GM23248 (cell line): ENCODE measurements around the gene RBP4. TPM values are rescaled to one million over a fixed set of nuclear protein-coding genes. Genes with fewer than 3 reads are reported as not detected.

Experiments
- DNase-seq: peaks from one replicate; pipeline ENCODE4 v3.0.0-alpha.2; 2015
- H2AFZ ChIP-seq: fragments of 200-600 bp; sonication (generic); 2 replicates; pipeline ENCODE4 v1.6.1; 2016; ENCODE audit warnings: antibody characterized with exemption
- H3F3A ChIP-seq: fragments of 200-600 bp; sonication (generic); 2 replicates; pipeline ENCODE4 v1.6.1; 2016; ENCODE audit warnings: mild to moderate bottlenecking, antibody characterized with exemption, mixed run types; ENCODE audit not compliant: insufficient read depth
- H3K27ac ChIP-seq: fragments of 200-600 bp; sonication (generic); 2 replicates; pipeline ENCODE4 v1.5.1; 2016; ENCODE audit warnings: mild to moderate bottlenecking
- H3K27me3 ChIP-seq: fragments of 200-600 bp; sonication (generic); replicated peaks from 2 replicates; pipeline ENCODE4 v1.6.1; 2016; ENCODE audit warnings: mild to moderate bottlenecking; ENCODE audit not compliant: insufficient read depth
- H3K36me3 ChIP-seq: fragments of 200-600 bp; sonication (generic); 2 replicates; pipeline ENCODE4 v1.6.1; 2016; ENCODE audit warnings: low read depth, mild to moderate bottlenecking
- H3K4me1 ChIP-seq: fragments of 200-600 bp; sonication (generic); 2 replicates; pipeline ENCODE4 v1.6.1; 2016; ENCODE audit warnings: mild to moderate bottlenecking; ENCODE audit not compliant: insufficient read depth
- H3K4me2 ChIP-seq: fragments of 200-600 bp; sonication (generic); one replicate; pipeline ENCODE4 v1.6.1; 2016; ENCODE audit warnings: mild to moderate bottlenecking; ENCODE audit not compliant: unreplicated experiment
- H3K4me3 ChIP-seq: fragments of 200-600 bp; sonication (generic); 2 replicates; pipeline ENCODE4 v1.5.1; 2016; ENCODE audit warnings: mild to moderate bottlenecking
- H3K79me2 ChIP-seq: fragments of 200-600 bp; sonication (generic); 2 replicates; pipeline ENCODE4 v1.6.1; 2016; ENCODE audit warnings: mild to moderate bottlenecking; ENCODE audit not compliant: insufficient read depth
- H3K9ac ChIP-seq: fragments of 200-600 bp; sonication (generic); 2 replicates; pipeline ENCODE4 v1.6.1; 2016; ENCODE audit warnings: mild to moderate bottlenecking
- H3K9me2 ChIP-seq: fragments of 200-600 bp; sonication (generic); 2 replicates; pipeline ENCODE4 v1.6.1; 2016; ENCODE audit warnings: mixed run types, mild to moderate bottlenecking, moderate library complexity; ENCODE audit not compliant: insufficient read depth
- H3K9me3 ChIP-seq: fragments of 200-600 bp; sonication (generic); one replicate; pipeline ENCODE4 v1.6.1; 2017; ENCODE audit warnings: low read depth
- H4K20me1 ChIP-seq: fragments of 200-600 bp; sonication (generic); 2 replicates; pipeline ENCODE4 v1.6.0; 2016; ENCODE audit not compliant: insufficient read depth
- EZH2 ChIP-seq: fragments of 200-600 bp; sonication (generic); IDR thresholded peaks from 2 replicates; pipeline ENCODE4 v1.6.1; 2018; ENCODE audit warnings: antibody characterized with exemption, mild to moderate bottlenecking; ENCODE audit not compliant: insufficient read depth, poor library complexity, severe bottlenecking
- EZH2phosphoT487 ChIP-seq: fragments of 200-600 bp; sonication (generic); IDR thresholded peaks from 2 replicates; pipeline ENCODE4 v1.6.1; 2018; ENCODE audit warnings: antibody characterized with exemption, moderate library complexity, mild to moderate bottlenecking, low read depth; ENCODE audit not compliant: insufficient read depth
- whole genome bisulfite sequencing, 2 experiments: methylation state at CpG; one replicate each; pipeline ENCODE4 v1.1.6; 2015 to 2017; ENCODE audit warnings: low lambda C conversion rate in 2 of 2, low coverage in 1 of 2; ENCODE audit errors: missing lambda C conversion rate in 2 of 2; 5-methylcytosine and 5-hydroxymethylcytosine counted together
- in situ Hi-C: fragments of 300-500 bp; cut with MboI; formaldehyde crosslinking; loops from 2 replicates; pipeline ENCODE4 v1.15.0; 2020
- polyA plus RNA-seq: library from polyadenylated mRNA; unstranded; fragments of >200 nt; fragmentation: Nextera tagmentation; extraction: Ambion mirVana; gene quantifications from 2 replicates; pipeline ENCODE4 v1.2.1, GENCODE V29; 2016
- total RNA-seq: library from RNA; depleted of rRNA; stranded (reverse); fragments of >200 nt; shearing (Covaris generic); gene quantifications from 2 replicates; pipeline ENCODE4 v1.2.3, GENCODE V29; 2014

Gene RBP4
- total and polyA plus RNA-seq, 2 experiments from 2014 or later, result 0.46 TPM; not detected in 1

- Histone ChIP-seq H3K27ac (no peak overlapping the region), H3K27me3 (peaks cover 36% of the 10 kb centered on the region), H2AFZ (no peak overlapping the region), H3K9me2 (no peaks in the 10 kb centered on the region), H4K20me1 (no peaks in the 10 kb centered on the region), H3K4me2 (no peak overlapping the region), H3K4me3 (no peak overlapping the region), H3K9me3 (no peaks in the 10 kb centered on the region), H3F3A (no peaks in the 10 kb centered on the region), H3K9ac (no peak overlapping the region), H3K79me2 (no peaks in the 10 kb centered on the region), H3K4me1 (no peaks in the 10 kb centered on the region), H3K36me3 (no peaks in the 10 kb centered on the region)
- in situ Hi-C loops, result no loop called here
- TF ChIP-seq EZH2phosphoT487 (no peak), EZH2 (no peak)
- no peak for DNase-seq
- 23 to 46% methylated on average over 1 of the region's 1 CpG for WGBS, 2 experiments
Observed at GRCh38 chr10:93599335-93599734, 1.7 kb downstream of the RBP4 start.

DNA sequence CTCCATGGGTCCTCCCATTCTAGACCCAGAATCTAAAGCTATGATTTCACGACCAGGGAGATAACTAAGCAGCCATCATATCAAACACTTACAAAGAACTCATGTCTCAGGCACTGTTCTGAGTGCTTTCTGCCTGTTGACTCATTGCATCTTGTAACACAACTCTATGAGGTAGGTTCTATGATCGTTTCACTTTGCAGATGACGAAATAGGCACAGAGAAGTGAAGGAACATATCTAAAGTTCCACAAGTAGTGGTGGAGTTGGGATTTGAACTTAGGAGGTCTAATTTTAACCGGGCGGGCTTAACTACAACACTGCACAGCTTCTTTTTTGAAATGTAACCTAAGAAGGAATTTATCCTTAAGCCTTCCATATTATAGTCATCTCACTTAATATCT, 2.9 kb downstream of the RBP4 start:
- TF ChIP-seq EZH2phosphoT487 (no peak), EZH2 (no peak)
- H3K4me2 ChIP-seq, result no peak overlapping the region
- in situ Hi-C loops, result no loop called here
- no peak overlapping the region for H3K9ac ChIP-seq
- no peaks in the 10 kb centered on the region for H3K36me3 ChIP-seq
- peak; percentile 21 for DNase-seq
- H2AFZ ChIP-seq, result no peak overlapping the region
- H3K4me1 ChIP-seq, result no peaks in the 10 kb centered on the region
- no peaks in the 10 kb centered on the region for H4K20me1 ChIP-seq
- WGBS, 2 experiments, result 65 to 66% methylated on average over 5 of the region's 5 CpGs
- H3F3A ChIP-seq, result no peaks in the 10 kb centered on the region
- H3K27me3 ChIP-seq, result peaks cover 25% of the 10 kb centered on the region
- no peaks in the 10 kb centered on the region for H3K9me2 ChIP-seq
- H3K27ac ChIP-seq, result no peak overlapping the region
- H3K9me3 ChIP-seq, result no peaks in the 10 kb centered on the region
- no peak overlapping the region for H3K4me3 ChIP-seq
- no peaks in the 10 kb centered on the region for H3K79me2 ChIP-seq

- DNase-seq, result no peak
- in situ Hi-C loops, result no loop called here
- Histone ChIP-seq H4K20me1 (no peaks in the 10 kb centered on the region), H3K9ac (no peak overlapping the region), H3K9me3 (no peaks in the 10 kb centered on the region), H2AFZ (no peak overlapping the region), H3K4me3 (no peak overlapping the region), H3K27me3 (peaks cover 17% of the 10 kb centered on the region), H3K4me2 (no peak overlapping the region), H3K9me2 (no peaks in the 10 kb centered on the region), H3F3A (no peaks in the 10 kb centered on the region), H3K4me1 (no peaks in the 10 kb centered on the region), H3K79me2 (no peaks in the 10 kb centered on the region), H3K27ac (no peak overlapping the region), H3K36me3 (no peaks in the 10 kb centered on the region)
- WGBS, 2 experiments, result 35 to 44% methylated on average over 1 of the region's 1 CpG
- no peak for TF ChIP-seq EZH2
- TF ChIP-seq EZH2phosphoT487, result no peak
Observed at GRCh38 chr10:93597075-93597599, 3.9 kb downstream of the RBP4 start.

DNA sequence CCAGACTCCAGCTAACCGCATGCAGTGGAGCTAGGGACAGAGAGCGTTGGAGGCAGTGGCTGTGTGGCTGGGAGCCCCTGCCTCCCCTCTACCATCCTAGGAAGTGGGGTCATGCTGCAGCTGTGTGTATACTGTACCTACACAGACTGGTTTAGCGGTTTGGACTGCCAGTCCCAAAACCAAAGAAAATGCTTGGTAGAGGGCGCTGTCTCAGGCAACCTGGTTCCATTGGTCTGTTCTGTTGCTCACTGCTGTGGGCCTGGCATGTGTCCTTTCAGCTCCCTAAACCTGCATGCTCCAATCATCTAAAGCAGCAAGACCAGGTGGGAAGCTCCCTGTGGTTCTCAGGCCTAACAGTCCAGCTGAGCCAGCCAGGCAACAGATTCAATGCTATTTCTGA, 4.5 kb downstream of the RBP4 start:
- H3K27me3 ChIP-seq, result peaks cover 13% of the 10 kb centered on the region
- H3K4me1 ChIP-seq, result no peaks in the 10 kb centered on the region
- in situ Hi-C loops, result no loop called here
- H3K4me2 ChIP-seq, result no peak overlapping the region
- no peak for DNase-seq
- H3K27ac ChIP-seq, result no peak overlapping the region
- H3K9ac ChIP-seq, result no peak overlapping the region
- no peaks in the 10 kb centered on the region for H4K20me1 ChIP-seq
- H3F3A ChIP-seq, result no peaks in the 10 kb centered on the region
- H3K79me2 ChIP-seq, result no peaks in the 10 kb centered on the region
- no peaks in the 10 kb centered on the region for H3K9me3 ChIP-seq
- H3K9me2 ChIP-seq, result no peaks in the 10 kb centered on the region
- 70 to 79% methylated on average over 4 of the region's 4 CpGs for WGBS, 2 experiments
- no peaks in the 10 kb centered on the region for H3K36me3 ChIP-seq
- H2AFZ ChIP-seq, result no peak overlapping the region
- no peak overlapping the region for H3K4me3 ChIP-seq
- no peak for TF ChIP-seq EZH2
- TF ChIP-seq EZH2phosphoT487, result no peak
